ENCODE data around the gene UNKL.
"Not testable (repeated sequence)": the region's sequence is repeated elsewhere in the genome, so short reads cannot be mapped to it uniquely, and the experiment has no call there.

UNKL gene

DNA sequence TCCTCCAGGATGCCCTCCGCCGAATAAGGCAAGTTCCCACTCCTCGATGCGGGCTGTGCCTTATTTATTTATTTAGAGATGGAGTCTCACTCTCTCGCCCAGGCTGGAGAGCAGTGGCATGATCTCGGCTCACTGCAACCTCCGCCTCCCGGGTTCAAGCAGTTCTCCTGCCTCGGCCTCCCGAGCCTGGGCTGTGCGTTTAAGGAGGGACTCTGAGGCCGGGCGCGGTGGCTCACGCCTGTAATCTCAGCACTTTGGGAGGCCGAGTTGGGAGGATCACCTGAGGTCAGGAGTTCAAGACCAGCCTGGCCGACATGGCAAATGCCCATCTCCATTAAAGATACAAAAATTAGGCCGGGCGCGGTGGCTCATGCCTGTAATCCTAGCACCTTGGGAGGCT lies 86.4 kb downstream of the UNKL start:
- Histone ChIP-seq H3K36me3 (ENCODE audit: insufficient read depth, low read length) (peaks cover 24% of the 10 kb centered on the region), H3K4me1 (ENCODE audit: insufficient read depth, low read length, severe bottlenecking) (peaks cover 45% of the 10 kb centered on the region)
- H3K4me3 ChIP-seq (ENCODE audit: low read depth, low read length, poor library complexity, severe bottlenecking); H3K79me2 ChIP-seq (ENCODE audit: insufficient read depth, low read length); H4K20me1 ChIP-seq (ENCODE audit: insufficient read depth, low read length); H3K9ac ChIP-seq (ENCODE audit: low read length); H3K27me3 ChIP-seq (ENCODE audit: insufficient read depth, low read length); H2AFZ ChIP-seq (ENCODE audit: low read length); H3F3A ChIP-seq (ENCODE audit: insufficient read depth, low read length); H3K4me2 ChIP-seq (ENCODE audit: low read length); H3K9me2 ChIP-seq (ENCODE audit: low read depth, low read length); H3K9me3 ChIP-seq (ENCODE audit: low read length); H3K27ac ChIP-seq (ENCODE audit: low read depth, low read length, poor library complexity, severe bottlenecking): not testable (repeated sequence)

DNA sequence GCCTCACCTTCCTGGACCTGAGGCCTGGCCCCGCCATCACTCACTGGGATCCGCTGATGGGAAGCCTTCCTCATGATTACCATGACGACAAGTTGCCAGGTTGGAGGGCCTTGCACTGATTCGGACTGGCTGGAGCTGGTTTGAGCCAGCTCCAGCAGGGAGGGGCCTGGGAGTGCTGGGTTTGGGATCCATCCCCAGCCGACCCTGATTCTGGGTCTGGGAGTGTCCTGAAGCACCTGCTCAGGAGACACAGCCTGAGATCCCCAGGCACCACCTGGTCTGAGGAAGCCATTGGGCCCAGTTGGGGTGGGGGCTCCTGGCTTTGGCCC lies 86.9 kb downstream of the UNKL start:
- no peak overlapping the region for H2AFZ ChIP-seq (ENCODE audit: low read length)
- no peak overlapping the region for H3K27ac ChIP-seq (ENCODE audit: low read depth, low read length, poor library complexity, severe bottlenecking)
- no peaks in the 10 kb centered on the region for H3K9me3 ChIP-seq (ENCODE audit: low read length)
- no peak overlapping the region for H3K4me3 ChIP-seq (ENCODE audit: low read depth, low read length, poor library complexity, severe bottlenecking)
- no peaks in the 10 kb centered on the region for H3K79me2 ChIP-seq (ENCODE audit: insufficient read depth, low read length)
- no peaks in the 10 kb centered on the region for H4K20me1 ChIP-seq (ENCODE audit: insufficient read depth, low read length)
- TF ChIP-seq, protein P1, sequence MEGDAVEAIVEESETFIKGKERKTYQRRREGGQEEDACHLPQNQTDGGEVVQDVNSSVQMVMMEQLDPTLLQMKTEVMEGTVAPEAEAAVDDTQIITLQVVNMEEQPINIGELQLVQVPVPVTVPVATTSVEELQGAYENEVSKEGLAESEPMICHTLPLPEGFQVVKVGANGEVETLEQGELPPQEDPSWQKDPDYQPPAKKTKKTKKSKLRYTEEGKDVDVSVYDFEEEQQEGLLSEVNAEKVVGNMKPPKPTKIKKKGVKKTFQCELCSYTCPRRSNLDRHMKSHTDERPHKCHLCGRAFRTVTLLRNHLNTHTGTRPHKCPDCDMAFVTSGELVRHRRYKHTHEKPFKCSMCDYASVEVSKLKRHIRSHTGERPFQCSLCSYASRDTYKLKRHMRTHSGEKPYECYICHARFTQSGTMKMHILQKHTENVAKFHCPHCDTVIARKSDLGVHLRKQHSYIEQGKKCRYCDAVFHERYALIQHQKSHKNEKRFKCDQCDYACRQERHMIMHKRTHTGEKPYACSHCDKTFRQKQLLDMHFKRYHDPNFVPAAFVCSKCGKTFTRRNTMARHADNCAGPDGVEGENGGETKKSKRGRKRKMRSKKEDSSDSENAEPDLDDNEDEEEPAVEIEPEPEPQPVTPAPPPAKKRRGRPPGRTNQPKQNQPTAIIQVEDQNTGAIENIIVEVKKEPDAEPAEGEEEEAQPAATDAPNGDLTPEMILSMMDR (IDR thresholded peaks at IDR 0.05; ENCODE audit: low read length): no peak
- TF ChIP-seq EZH2 (IDR thresholded peaks at IDR 0.05; ENCODE audit: borderline replicate concordance, low read length): no peak
- no peak overlapping the region for H3K4me2 ChIP-seq (ENCODE audit: low read length)
- no peak overlapping the region for H3K9ac ChIP-seq (ENCODE audit: low read length)
- peaks cover 28% of the 10 kb centered on the region for H3K36me3 ChIP-seq (ENCODE audit: insufficient read depth, low read length)
- H3K27me3 ChIP-seq (ENCODE audit: insufficient read depth, low read length): no peaks in the 10 kb centered on the region
- H3K9me2 ChIP-seq (ENCODE audit: low read depth, low read length): no peaks in the 10 kb centered on the region
- H3K4me1 ChIP-seq (ENCODE audit: insufficient read depth, low read length, severe bottlenecking): peaks cover 43% of the 10 kb centered on the region
- no peaks in the 10 kb centered on the region for H3F3A ChIP-seq (ENCODE audit: insufficient read depth, low read length)

DNA sequence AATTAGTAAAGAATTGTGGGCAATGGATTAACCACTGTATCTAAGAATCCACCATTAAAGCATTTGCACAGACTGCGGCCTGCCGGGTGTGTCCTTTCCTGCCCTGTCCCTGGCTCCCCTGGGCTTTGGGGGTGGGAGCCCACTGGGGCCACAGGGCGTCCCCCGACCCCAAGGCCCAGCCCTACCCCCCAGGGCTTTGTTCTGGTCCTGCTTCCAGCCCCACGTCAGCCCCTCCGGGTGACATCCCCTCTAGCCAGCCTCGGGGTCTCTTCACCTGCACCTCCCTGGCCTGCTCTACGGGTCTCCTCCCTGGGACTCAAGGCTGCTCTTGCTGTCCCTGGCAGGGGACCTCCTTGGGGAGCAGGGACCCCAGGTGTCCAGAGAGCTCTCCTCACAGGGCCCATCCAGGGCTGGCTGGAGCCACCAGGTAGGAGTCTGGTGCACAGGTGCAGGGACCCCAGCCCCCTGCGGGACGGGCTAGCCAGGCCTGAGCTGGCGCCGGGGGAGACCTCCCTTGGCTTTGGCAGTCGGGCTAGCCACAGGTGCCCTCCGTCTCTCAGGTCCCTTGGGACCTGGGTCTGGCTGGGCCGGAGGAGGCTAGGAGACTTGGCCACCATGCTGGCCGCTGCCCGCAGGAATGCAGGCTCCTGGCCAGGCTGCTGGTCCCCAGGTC lies 87.4 kb downstream of the UNKL start:
- no peak overlapping the region for H3K4me2 ChIP-seq (ENCODE audit: low read length)
- H3K27me3 ChIP-seq (ENCODE audit: insufficient read depth, low read length): no peaks in the 10 kb centered on the region
- H3K27ac ChIP-seq (ENCODE audit: low read depth, low read length, poor library complexity, severe bottlenecking): peak overlapping the region; percentile 68
- H3K4me3 ChIP-seq (ENCODE audit: low read depth, low read length, poor library complexity, severe bottlenecking): no peak overlapping the region
- H3K36me3 ChIP-seq (ENCODE audit: insufficient read depth, low read length): peaks cover 32% of the 10 kb centered on the region
- no peaks in the 10 kb centered on the region for H4K20me1 ChIP-seq (ENCODE audit: insufficient read depth, low read length)
- H3K9me2 ChIP-seq (ENCODE audit: low read depth, low read length): no peaks in the 10 kb centered on the region
- no peak overlapping the region for H3K9ac ChIP-seq (ENCODE audit: low read length)
- no peak for TF ChIP-seq EZH2 (IDR thresholded peaks at IDR 0.05; ENCODE audit: borderline replicate concordance, low read length)
- TF ChIP-seq, protein P1 (IDR thresholded peaks at IDR 0.05; ENCODE audit: low read length): no peak
- no peak overlapping the region for H2AFZ ChIP-seq (ENCODE audit: low read length)
- H3K9me3 ChIP-seq (ENCODE audit: low read length): no peaks in the 10 kb centered on the region
- no peaks in the 10 kb centered on the region for H3F3A ChIP-seq (ENCODE audit: insufficient read depth, low read length)
- H3K79me2 ChIP-seq (ENCODE audit: insufficient read depth, low read length): no peaks in the 10 kb centered on the region
- H3K4me1 ChIP-seq (ENCODE audit: insufficient read depth, low read length, severe bottlenecking): peaks cover 38% of the 10 kb centered on the region

DNA sequence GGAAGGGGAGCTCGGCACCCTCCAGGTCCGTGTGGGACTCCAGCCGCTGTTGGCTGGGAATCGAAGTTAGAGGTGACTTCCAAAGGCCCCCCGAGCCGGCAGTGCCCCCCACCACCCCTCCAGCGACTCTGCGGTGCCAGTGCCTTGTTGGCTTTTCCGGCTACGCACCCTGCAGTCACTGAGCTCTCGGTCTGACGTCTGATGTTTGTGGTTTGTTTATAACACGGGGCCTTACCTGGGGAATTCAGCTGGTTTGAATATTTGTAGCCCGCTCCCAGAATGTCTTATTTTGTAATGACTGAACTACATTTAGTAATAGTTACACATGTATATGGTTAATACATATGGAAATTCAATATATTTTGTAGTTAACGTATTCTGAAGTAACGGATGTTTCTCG lies 88.1 kb downstream of the UNKL start:
- Histone ChIP-seq H3K4me1 (ENCODE audit: insufficient read depth, low read length, severe bottlenecking) (peaks cover 31% of the 10 kb centered on the region), H3F3A (ENCODE audit: insufficient read depth, low read length) (no peaks in the 10 kb centered on the region), H3K9me2 (ENCODE audit: low read depth, low read length) (no peaks in the 10 kb centered on the region), H4K20me1 (ENCODE audit: insufficient read depth, low read length) (no peaks in the 10 kb centered on the region), H3K27ac (ENCODE audit: low read depth, low read length, poor library complexity, severe bottlenecking) (peak overlapping the region; percentile 68), H3K36me3 (ENCODE audit: insufficient read depth, low read length) (peaks cover 39% of the 10 kb centered on the region), H3K9ac (ENCODE audit: low read length) (no peak overlapping the region; the same call in 1 of the 2 replicates), H3K27me3 (ENCODE audit: insufficient read depth, low read length) (no peaks in the 10 kb centered on the region), H3K79me2 (ENCODE audit: insufficient read depth, low read length) (no peaks in the 10 kb centered on the region), H3K4me3 (ENCODE audit: low read depth, low read length, poor library complexity, severe bottlenecking) (no peak overlapping the region), H3K4me2 (ENCODE audit: low read length) (peak overlapping the region; percentile 15; the same call in 1 of the 2 replicates), H2AFZ (ENCODE audit: low read length) (no peak overlapping the region), H3K9me3 (ENCODE audit: low read length) (no peaks in the 10 kb centered on the region)
- TF ChIP-seq EZH2 (IDR thresholded peaks at IDR 0.05; ENCODE audit: borderline replicate concordance, low read length): no peak
- TF ChIP-seq, protein P1 (IDR thresholded peaks at IDR 0.05; ENCODE audit: low read length): no peak

Data from OCI-LY1 (cell line).